H1 (cell line): Measurements from ENCODE around the gene AMT. TPM values are rescaled to one million over a fixed set of nuclear protein-coding genes. Genes with fewer than 3 reads are reported as not detected.

ENCODE experiments used
- CTCF ChIA-PET: fragments of 300-600 bp; sonication (Branson Sonifier 250); formaldehyde crosslinking; loops from one replicate; lab custom pipeline; 2021; ENCODE audit not compliant: partially characterized antibody; lab: Charles Lee
- POLR2A ChIA-PET: fragments of 300-600 bp; sonication (Branson Sonifier 250); formaldehyde crosslinking; loops from one replicate; lab custom pipeline; 2021; ENCODE audit warnings: inconsistent platforms; ENCODE audit not compliant: partially characterized antibody; lab: Charles Lee
- DNase-seq, 2 experiments: peaks; one replicate each; pipeline versions ENCODE4 v3.0.0 to v3.0.0-alpha.2; 2010 to 2022; ENCODE audit warnings: low spot score in 2 of 2, low read depth in 1 of 2, mixed read lengths in 1 of 2
- FAIRE-seq: peaks from 2 replicates; lab custom pipeline; 2011; peaks lifted over from hg19 to GRCh38; lab: Jason Lieb, UNC
- H2AFZ ChIP-seq: 2 replicates; pipeline ENCODE4 v1.8.1; 2012; ENCODE audit warnings: low read length, inconsistent platforms
- H2AK5ac ChIP-seq: 2 replicates; pipeline ENCODE4 v1.6.1; 2013; ENCODE audit warnings: low read depth, low read length
- H2BK120ac ChIP-seq: replicated peaks from 2 replicates; pipeline ENCODE3; 2013; ENCODE audit warnings: low read depth, low read length, inconsistent platforms
- H2BK12ac ChIP-seq: 2 replicates; pipeline ENCODE4 v1.6.1; 2013; ENCODE audit warnings: low read depth, low read length
- H2BK15ac ChIP-seq: 2 replicates; pipeline ENCODE4 v1.6.1; 2013; ENCODE audit warnings: low read length
- H2BK20ac ChIP-seq: 2 replicates; pipeline ENCODE4 v1.6.1; 2013; ENCODE audit warnings: low read length
- H2BK5ac ChIP-seq: 2 replicates; pipeline ENCODE4 v1.6.1; 2013; ENCODE audit warnings: low read depth, low read length
- H3K14ac ChIP-seq: 2 replicates; pipeline ENCODE4 v1.6.1; 2013; ENCODE audit warnings: inconsistent platforms; ENCODE audit not compliant: insufficient read length
- H3K18ac ChIP-seq: 2 replicates; pipeline ENCODE4 v1.6.1; 2013; ENCODE audit warnings: low read length; ENCODE audit errors: extremely low read depth
- H3K23ac ChIP-seq: 2 replicates; pipeline ENCODE4 v1.6.1; 2013; ENCODE audit warnings: inconsistent platforms; ENCODE audit not compliant: insufficient read length
- H3K23me2 ChIP-seq: 2 replicates; pipeline ENCODE4 v1.6.1; 2013; ENCODE audit warnings: low read depth, low read length
- H3K27ac ChIP-seq: 2 replicates; pipeline ENCODE4 v1.6.1; 2011; ENCODE audit warnings: low read depth, low read length, inconsistent platforms
- H3K27me3 ChIP-seq, 4 experiments: replicated peaks in 1 of 4; 1 replicate in 1 of 4; 2 replicates in 3 of 4; pipeline versions ENCODE4 v1.6.1 to v1.8.1; 2011 to 2013; ENCODE audit warnings: low read length in 3 of 4, mild to moderate bottlenecking in 3 of 4, inconsistent platforms in 2 of 4, mixed read lengths in 2 of 4, moderate library complexity in 1 of 4; ENCODE audit not compliant: control insufficient read depth in 3 of 4, insufficient read depth in 3 of 4; ENCODE audit errors: extremely low read depth in 1 of 4
- H3K36me3 ChIP-seq, 4 experiments: 2 replicates each; pipeline versions ENCODE4 v1.6.1 to v1.8.1; 2011 to 2013; ENCODE audit warnings: mild to moderate bottlenecking in 4 of 4, low read length in 3 of 4, moderate library complexity in 2 of 4, control low read depth in 1 of 4, inconsistent platforms in 1 of 4; ENCODE audit not compliant: insufficient read depth in 4 of 4, control insufficient read depth in 2 of 4
- H3K4ac ChIP-seq: replicated peaks from 2 replicates; pipeline ENCODE3; 2013; ENCODE audit warnings: low read length, low read depth, mixed read lengths, inconsistent platforms; ENCODE audit not compliant: insufficient read length
- H3K4me1 ChIP-seq, 4 experiments: replicated peaks in 1 of 4; 1 replicate in 1 of 4; 2 replicates in 3 of 4; pipeline versions ENCODE4 v1.6.1 to v1.8.1; 2011 to 2013; ENCODE audit warnings: low read length in 3 of 4, inconsistent platforms in 2 of 4, mixed read lengths in 1 of 4; ENCODE audit not compliant: insufficient read depth in 4 of 4, control insufficient read depth in 3 of 4
- H3K4me2 ChIP-seq, 2 experiments: 2 replicates each; pipeline versions ENCODE4 v1.6.1 to v1.8.1; 2011 to 2013; ENCODE audit warnings: low read depth in 2 of 2, low read length in 2 of 2, control low read depth in 1 of 2, inconsistent platforms in 1 of 2, mild to moderate bottlenecking in 1 of 2; ENCODE audit not compliant: insufficient read depth in 1 of 2
- H3K4me3 ChIP-seq, 4 experiments: fragments of 200-600, 300-600 bp in 1 of 4; sonication (generic), shearing (Covaris generic), sonication (Bioruptor Twin) in 1 of 4; 2 replicates each; pipeline versions ENCODE4 v1.5.1 to v1.8.1; 2011 to 2016; ENCODE audit warnings: low read length in 4 of 4, low read depth in 3 of 4, control low read depth in 2 of 4, inconsistent platforms in 2 of 4, mild to moderate bottlenecking in 2 of 4, mixed read lengths in 1 of 4, moderate library complexity in 1 of 4; ENCODE audit not compliant: insufficient read depth in 2 of 4; ENCODE audit errors: extremely low read depth in 1 of 4
- H3K56ac ChIP-seq: replicated peaks from 2 replicates; pipeline ENCODE3; 2013; ENCODE audit warnings: low read depth, mild to moderate bottlenecking, mixed read lengths, low read length, inconsistent platforms; ENCODE audit not compliant: insufficient read length
- H3K79me1 ChIP-seq: 2 replicates; pipeline ENCODE4 v1.6.1; 2013; ENCODE audit warnings: low read depth, low read length, control low read depth
- H3K79me2 ChIP-seq, 2 experiments: 2 replicates each; pipeline versions ENCODE4 v1.6.1 to v1.8.1; 2012 to 2013; ENCODE audit warnings: low read length in 2 of 2, mild to moderate bottlenecking in 2 of 2, inconsistent platforms in 1 of 2; ENCODE audit not compliant: insufficient read depth in 2 of 2, control insufficient read depth in 1 of 2
- H3K9ac ChIP-seq, 4 experiments: replicated peaks in 1 of 4; 1 replicate in 1 of 4; 2 replicates in 3 of 4; pipeline versions ENCODE4 v1.6.1 to v1.8.1; 2011 to 2013; ENCODE audit warnings: low read depth in 3 of 4, low read length in 3 of 4, control low read depth in 2 of 4, mild to moderate bottlenecking in 2 of 4, moderate library complexity in 2 of 4, inconsistent platforms in 1 of 4; ENCODE audit errors: extremely low read depth in 1 of 4
- H3K9me3 ChIP-seq, 2 experiments: 2 replicates each; pipeline versions ENCODE4 v1.6.1 to v1.8.1; 2012 to 2013; ENCODE audit warnings: mild to moderate bottlenecking in 2 of 2, moderate library complexity in 2 of 2, control low read depth in 1 of 2, inconsistent platforms in 1 of 2, low read depth in 1 of 2, low read length in 1 of 2, mixed read lengths in 1 of 2; ENCODE audit not compliant: insufficient read depth in 2 of 2
- H4K20me1 ChIP-seq, 2 experiments: replicated peaks in 1 of 2; 2 replicates each; pipeline versions ENCODE3 to v1.8.1; 2011 to 2013; ENCODE audit warnings: inconsistent platforms in 2 of 2, low read length in 2 of 2, mild to moderate bottlenecking in 1 of 2; ENCODE audit not compliant: insufficient read depth in 2 of 2, control insufficient read depth in 1 of 2
- H4K5ac ChIP-seq: 2 replicates; pipeline ENCODE4 v1.6.1; 2013; ENCODE audit warnings: low read length, low read depth, mixed read lengths, inconsistent platforms; ENCODE audit not compliant: insufficient read length
- H4K8ac ChIP-seq: 2 replicates; pipeline ENCODE4 v1.8.0; 2013; ENCODE audit warnings: mild to moderate bottlenecking, moderate library complexity, low read length, inconsistent platforms; ENCODE audit not compliant: insufficient read depth; ENCODE audit errors: extremely low read depth
- H4K91ac ChIP-seq: replicated peaks from 2 replicates; pipeline ENCODE3; 2013; ENCODE audit warnings: low read length, mixed read lengths, inconsistent platforms; ENCODE audit not compliant: insufficient read length
- CEBPB ChIP-seq: IDR thresholded peaks from 2 replicates; pipeline ENCODE4 v1.6.1; 2012; ENCODE audit warnings: low read depth, low read length
- POLR2A ChIP-seq, 2 experiments: IDR thresholded peaks; 1 replicate in 1 of 2; 2 replicates in 1 of 2; pipeline ENCODE4 v1.6.1; 2011; ENCODE audit warnings: low read depth in 2 of 2, low read length in 2 of 2, mild to moderate bottlenecking in 2 of 2; ENCODE audit errors: control extremely low read depth in 1 of 2
- SAP30 ChIP-seq: fragments of 300-600 bp; sonication (generic); IDR thresholded peaks from 2 replicates; pipeline ENCODE4 v1.7.1; 2012; ENCODE audit warnings: low read length, moderate library complexity, mild to moderate bottlenecking, inconsistent platforms; ENCODE audit not compliant: insufficient read depth, insufficient replicate concordance
- WGBS, 2 experiments: shearing (Covaris generic) in 1 of 2; methylation state at CpG; one replicate each; pipeline versions ENCODE4 v1.1.6 to v1.1.7; 2013 to 2015; ENCODE audit warnings: low lambda C conversion rate in 2 of 2, mixed read lengths in 2 of 2, inconsistent platforms in 1 of 2, low coverage in 1 of 2, missing lambda C conversion rate in 1 of 2; ENCODE audit not compliant: insufficient replicate concordance in 2 of 2, insufficient coverage in 1 of 2, insufficient read length in 1 of 2; ENCODE audit errors: extremely low coverage in 1 of 2, missing lambda C conversion rate in 1 of 2; 5-methylcytosine and 5-hydroxymethylcytosine counted together
- polyA plus RNA-seq, 7 experiments: library from polyadenylated mRNA; depleted of rRNA in 3 of 7; stranded (reverse) in 5 of 7; unstranded in 2 of 7; fragments of >200 nt in 5 of 7; fragments of 200-250 nt in 2 of 7; gene quantifications; 1 replicate in 5 of 7; 2 replicates in 1 of 7; 4 replicates in 1 of 7; pipeline versions ENCODE4 v1.2.1 to v1.2.3, GENCODE V29; 2011 to 2013; ENCODE audit warnings: missing spikeins in 2 of 7, mixed read lengths in 2 of 7
- total RNA-seq: library from RNA; stranded (reverse); fragmentation: NEBNext Ultra II Directional; extraction: Animal tissue kit (Norgen Biotek cat#: 25700); gene quantifications from 2 replicates; pipeline ENCODE4 v1.2.1, GENCODE V29; 2021

AMT gene
- total and polyA plus RNA-seq, 2 of the 8 experiments (the other 6 are each of a cell fraction or from before 2014, with no cell fraction given) = 46.5 to 92.4 TPM

GRCh38 chr3:49460188-49460890 is 38.1 kb upstream of the AMT start:
- H3K4me2 ChIP-seq = peak overlapping the region in 1 of 2 experiments; percentile 43; a peak in 1 of 4 replicates
- peak overlapping the region; percentile 65; the same call in 1 of the 2 replicates for H2BK15ac ChIP-seq
- H3K23ac ChIP-seq = no peak overlapping the region
- no peaks in the 10 kb centered on the region for H4K20me1 ChIP-seq
- H3K4me1 ChIP-seq = peaks cover 16 to 33% (median 31%) of the 10 kb centered on the region in 4 experiments
- no peaks in the 10 kb centered on the region for H3K79me1 ChIP-seq
- H3K4ac ChIP-seq = peak overlapping the region; percentile 80
- no peak overlapping the region; a peak in 1 of 7 replicates for H3K9ac ChIP-seq
- H3K18ac ChIP-seq = peak overlapping the region; percentile 100
- DNase-seq (no peak), FAIRE-seq (no peak)
- H2AK5ac ChIP-seq = peak overlapping the region; percentile 98
- peak overlapping the region; percentile 77 for H4K5ac ChIP-seq
- no peak overlapping the region; a peak in 1 of 8 replicates for H3K4me3 ChIP-seq
- CTCF ChIA-PET = interaction anchor here (1.7 to 4.4 kb wide), 4 partner anchors 10 to 211 kb away, joined by 4 to 32 read pairs (median 8); partner anchors contain the start of gene DAG1
- H2BK5ac ChIP-seq = peak overlapping the region; percentile 98; the same call in 1 of the 2 replicates
- H2BK120ac ChIP-seq = peak overlapping the region; percentile 95
- no peak overlapping the region for H3K14ac ChIP-seq
- WGBS, 2 experiments = 91% methylated on average over 1 of the region's 2 CpGs; no CpG with 5 or more reads in 1 of the 2 experiments
- POLR2A ChIA-PET = interaction anchor here (1.0 to 11.8 kb wide), 9 partner anchors 12 to 367 kb away, joined by 3 to 205 read pairs (median 4); partner anchors contain the start of genes DAG1, GPX1, RHOA and TCTA
- H2BK20ac ChIP-seq = peak overlapping the region; percentile 5
- no peaks in the 10 kb centered on the region for H3K9me3 ChIP-seq
- peak overlapping the region; percentile 99 for H4K91ac ChIP-seq
- H3K36me3 ChIP-seq = no peaks in the 10 kb centered on the region
- H3K23me2 ChIP-seq = no peaks in the 10 kb centered on the region
- H3K27me3 ChIP-seq = no peaks in the 10 kb centered on the region
- no peak overlapping the region for H2AFZ ChIP-seq
- no peaks in the 10 kb centered on the region for H3K79me2 ChIP-seq
- H3K56ac ChIP-seq = no peak overlapping the region
- TF ChIP-seq POLR2A (IDR thresholded peaks at IDR 0.05; ENCODE audit: control extremely low read depth in 1 of 2, low read depth in 2 of 2, low read length in 2 of 2) = 0 out of 3 replicates have a peak, but pooled peaks of 1 of the 2 experiments have one; percentile 27
- no peak for TF ChIP-seq SAP30
- no peak for TF ChIP-seq CEBPB
- no peak overlapping the region; the same call in none of the 2 replicates for H4K8ac ChIP-seq
- peak overlapping the region; percentile 99 for H2BK12ac ChIP-seq
- H3K27ac ChIP-seq = peak overlapping the region; percentile 89
